Neural progenitor cell (in vitro differentiated cells): ENCODE data around the gene MAGI1.

Experiments
- CTCF ChIP-seq: fragments of 200-600 bp; sonication (generic); IDR thresholded peaks from 2 replicates; pipeline ENCODE4 v1.5.1; 2017; ENCODE audit warnings: antibody characterized with exemption, mild to moderate bottlenecking
- EZH2phosphoT487 ChIP-seq: fragments of 200-600 bp; sonication (generic); IDR thresholded peaks from 2 replicates; pipeline ENCODE4 v1.6.1; 2017; ENCODE audit warnings: antibody characterized with exemption

DNA sequence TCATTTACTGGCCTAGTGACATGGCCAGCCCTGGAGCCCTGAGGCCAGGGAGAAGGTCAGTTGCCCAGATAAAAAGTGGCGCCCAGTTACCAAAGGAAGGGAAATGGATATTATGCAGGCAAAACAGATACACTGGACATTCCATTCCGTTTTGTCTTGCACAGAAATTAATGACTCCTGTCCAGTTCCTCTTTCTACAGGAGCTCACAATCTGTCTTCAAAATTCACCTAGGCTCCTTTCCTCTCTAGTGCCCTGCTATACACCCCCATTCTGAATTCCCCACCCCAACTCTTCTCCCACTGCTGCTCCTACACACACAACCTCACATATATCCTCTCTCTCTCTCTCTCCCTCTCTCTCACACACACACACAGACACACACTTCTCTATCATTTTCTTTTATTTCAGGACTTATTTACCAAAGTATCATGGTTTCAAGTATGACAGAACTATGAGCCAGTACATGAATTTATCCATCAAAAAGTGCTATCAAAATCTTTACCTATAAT is 229.0 kb downstream of the MAGI1 start:
- TF ChIP-seq CTCF (no peak), EZH2phosphoT487 (no peak)
